A549 (cell line): ENCODE measurements around the gene TMEM92.

Experiments
- BHLHE40 ChIP-seq: IDR thresholded peaks from 2 replicates; pipeline ENCODE4 v1.6.1; 2012; ENCODE audit warnings: low read depth, low read length, inconsistent platforms
- CTCF ChIP-seq: fragments of >200 bp; sonication (Bioruptor Twin); formaldehyde crosslinking; IDR thresholded peaks from 3 replicates; pipeline ENCODE4 v1.5.1; 2016
- EP300 ChIP-seq, 2 experiments: fragments of >200 bp; sonication (Bioruptor Twin); formaldehyde crosslinking; IDR thresholded peaks; 2 replicates in 1 of 2; 3 replicates in 1 of 2; pipeline ENCODE4 v1.6.1; 2016 to 2017
- POLR2A ChIP-seq: IDR thresholded peaks from 2 replicates; pipeline ENCODE4 v1.6.1; 2012; ENCODE audit warnings: mild to moderate bottlenecking, low read length
- REST ChIP-seq: fragments of 200-600 bp; sonication (generic); IDR thresholded peaks from 2 replicates; pipeline ENCODE4 v1.6.1; 2016; ENCODE audit warnings: antibody characterized with exemption, mild to moderate bottlenecking, moderate library complexity
- SMC3 ChIP-seq: fragments of >200 bp; sonication (Bioruptor Twin); formaldehyde crosslinking; IDR thresholded peaks from 3 replicates; pipeline ENCODE4 v1.6.1; 2018; ENCODE audit warnings: inconsistent platforms
- USF2 ChIP-seq: fragments of 450-650 bp; IDR thresholded peaks from 2 replicates; pipeline ENCODE4 v1.6.1; 2014; ENCODE audit warnings: antibody characterized with exemption
- TF ChIP-seq, protein P1 (sequence below): IDR thresholded peaks from 2 replicates; pipeline ENCODE4 v1.6.1; 2012

DNA sequence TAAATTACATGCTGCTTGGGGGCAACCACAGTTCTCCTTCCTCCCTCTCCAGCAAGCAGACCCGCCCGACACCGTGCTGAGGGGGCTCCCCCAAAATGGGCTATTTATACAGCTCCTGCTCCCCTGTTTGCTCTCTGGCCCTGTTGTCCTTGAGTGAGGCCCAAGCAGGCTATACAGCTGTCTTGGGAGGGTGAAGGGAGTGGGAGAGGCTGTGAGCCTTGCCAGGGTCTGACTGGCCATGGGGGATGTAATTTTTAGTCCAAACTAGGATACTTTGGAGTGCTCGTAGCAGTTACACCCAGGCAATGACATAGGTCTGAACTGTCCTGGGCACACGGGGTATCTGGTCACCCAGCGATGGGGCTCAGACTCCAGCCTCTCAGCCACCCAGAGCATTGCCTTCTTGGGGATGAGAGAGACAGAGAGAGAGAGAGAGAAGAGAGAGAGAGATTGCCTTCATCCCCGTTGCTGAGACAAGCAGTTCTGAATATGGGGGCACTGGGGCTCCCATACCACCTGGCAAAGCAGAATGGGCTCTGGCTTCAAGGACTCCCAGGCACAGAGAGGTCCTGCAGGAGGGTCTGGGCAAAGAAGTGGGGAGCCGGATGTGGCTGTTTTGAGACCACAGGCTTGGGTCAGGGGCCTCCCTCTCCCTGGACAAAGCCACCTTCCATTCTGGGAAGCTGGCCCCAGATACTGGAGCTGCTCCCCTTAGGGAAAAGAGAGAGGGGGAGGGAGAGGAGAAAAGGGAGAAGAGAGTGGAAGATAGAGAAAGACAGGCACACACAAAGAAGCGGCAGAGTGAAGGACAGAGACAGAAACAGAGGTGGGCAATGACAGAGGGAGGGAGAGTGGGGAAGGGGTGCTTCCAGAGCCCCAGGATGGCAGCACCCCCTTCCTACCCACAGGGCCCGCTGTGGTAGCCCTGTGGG is 10.7 kb upstream of the TMEM92 start:
- TF ChIP-seq REST (no peak), EP300 (IDR thresholded peaks at IDR 0.05) (no peak), POLR2A (no peak), CTCF (no peak), USF2 (no peak), BHLHE40 (no peak), SMC3 (no peak)
- TF ChIP-seq, protein P1, sequence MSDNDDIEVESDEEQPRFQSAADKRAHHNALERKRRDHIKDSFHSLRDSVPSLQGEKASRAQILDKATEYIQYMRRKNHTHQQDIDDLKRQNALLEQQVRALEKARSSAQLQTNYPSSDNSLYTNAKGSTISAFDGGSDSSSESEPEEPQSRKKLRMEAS = no peak
